ENCODE measurements around the gene CREG1. TPM values are rescaled to one million over a fixed set of nuclear protein-coding genes. Genes with fewer than 3 reads are reported as not detected.
"Not testable (repeated sequence)": the region's sequence is repeated elsewhere in the genome, so short reads cannot be mapped to it uniquely, and the experiment has no call there.

Gene CREG1
- total RNA-seq, 2 donors from 2014 or later = 7.3 to 12.6 TPM

DNA sequence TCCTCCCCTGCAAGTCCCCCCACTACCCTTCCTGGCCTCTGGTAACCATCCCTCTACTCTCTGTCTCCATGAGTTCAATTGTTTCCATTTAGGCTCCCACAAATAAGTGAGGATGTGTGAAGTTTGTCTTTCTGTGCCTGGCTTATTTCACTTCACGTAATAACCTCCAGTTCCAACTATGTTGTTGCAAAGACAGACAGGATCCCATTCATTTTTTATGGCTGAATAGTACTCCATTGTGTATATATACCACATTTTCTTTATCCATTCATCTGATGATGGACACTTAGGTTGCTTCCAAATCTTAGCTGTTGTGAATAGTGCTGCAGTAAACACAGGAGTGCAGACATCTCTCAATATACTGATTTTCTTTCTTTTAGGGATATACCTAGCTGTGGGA is 1.5 kb upstream of the CREG1 start:
- not testable (repeated sequence) for ATAC-seq; H3K4me3 Mint-ChIP-seq; H3K36me3 Mint-ChIP-seq (ENCODE audit: low read depth); DNase-seq; H3K27ac Mint-ChIP-seq; H3K9me3 ChIP-seq (ENCODE audit: control insufficient read depth, low read length, poor library complexity, severe bottlenecking)
- Mint-ChIP-seq H3K4me1 (peaks cover 24% of the 10 kb centered on the region), H3K27me3 (peaks cover 12% of the 10 kb centered on the region)

DNA sequence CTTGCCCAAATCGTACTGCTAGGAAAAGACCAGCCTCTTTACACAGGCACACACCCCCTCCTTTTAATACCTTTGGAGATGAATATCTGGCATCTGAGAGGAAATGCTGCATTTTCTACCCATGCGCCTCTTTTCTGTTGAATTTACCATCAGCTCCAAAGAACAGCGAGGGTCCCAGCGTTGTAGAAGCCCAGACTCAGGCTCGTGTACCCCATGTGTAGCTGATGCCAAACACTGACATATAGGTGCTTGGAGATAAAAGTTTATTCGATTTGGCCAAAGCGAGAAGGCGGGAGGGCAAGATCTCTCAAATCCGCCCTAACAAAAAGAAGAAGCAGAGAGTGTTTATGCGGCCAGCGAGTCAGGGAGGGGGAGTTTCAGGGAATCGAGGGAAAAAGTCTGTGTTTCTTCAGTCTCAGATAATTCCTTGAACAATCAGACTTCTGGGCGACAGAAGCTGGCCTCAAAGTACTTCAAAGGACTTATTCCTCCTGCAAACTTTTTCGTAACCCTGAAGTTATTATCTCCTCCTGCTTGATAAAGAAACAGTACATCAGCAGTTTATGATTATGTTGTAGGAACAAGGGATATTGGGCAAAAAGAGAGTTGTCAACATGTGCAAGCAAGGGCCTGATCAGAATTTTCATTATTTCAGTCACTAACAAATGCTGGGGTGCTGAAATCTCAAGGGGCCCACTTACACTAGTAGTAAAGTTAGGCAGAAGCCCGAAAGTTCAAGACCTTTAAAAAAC is 642 bp upstream of the CREG1 start:
- ATAC-seq (peak; percentile 16), DNase-seq (no peak)
- Mint-ChIP-seq H3K36me3 (ENCODE audit: low read depth) (no peaks in the 10 kb centered on the region), H3K4me3 (peak overlapping the region; percentile 88), H3K27me3 (peaks cover 5% of the 10 kb centered on the region), H3K4me1 (peaks cover 23% of the 10 kb centered on the region), H3K27ac (peak overlapping the region; percentile 27)
- no peaks in the 10 kb centered on the region for H3K9me3 ChIP-seq (ENCODE audit: control insufficient read depth, low read length, poor library complexity, severe bottlenecking)

DNA sequence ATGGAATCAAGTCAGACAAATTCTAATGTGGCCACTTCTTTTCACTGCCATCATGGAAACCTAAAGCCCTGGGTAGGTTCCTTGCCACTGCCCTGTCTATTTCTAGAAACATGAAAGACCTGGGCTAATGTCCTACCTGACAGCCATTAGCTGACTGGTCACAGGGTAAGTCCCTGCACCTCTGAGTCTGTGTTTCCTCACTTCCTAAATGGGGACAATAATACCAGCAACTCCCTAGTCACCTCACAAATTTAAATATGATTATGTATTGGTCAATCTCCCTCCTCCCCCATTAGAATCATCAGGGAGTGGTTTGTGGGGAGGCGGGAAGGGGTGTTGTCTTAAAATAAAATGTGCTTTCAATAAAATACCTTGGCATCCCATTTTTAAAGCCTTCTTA is 2.2 kb downstream of the CREG1 start:
- no peaks in the 10 kb centered on the region for H3K27me3 Mint-ChIP-seq
- no peak overlapping the region for H3K27ac Mint-ChIP-seq
- no peaks in the 10 kb centered on the region for H3K9me3 ChIP-seq (ENCODE audit: control insufficient read depth, low read length, poor library complexity, severe bottlenecking)
- ATAC-seq (no peak), DNase-seq (no peak)
- H3K4me1 Mint-ChIP-seq = peaks cover 23% of the 10 kb centered on the region
- peak overlapping the region; percentile 12 for H3K4me3 Mint-ChIP-seq
- peaks cover 3% of the 10 kb centered on the region for H3K36me3 Mint-ChIP-seq (ENCODE audit: low read depth)

DNA sequence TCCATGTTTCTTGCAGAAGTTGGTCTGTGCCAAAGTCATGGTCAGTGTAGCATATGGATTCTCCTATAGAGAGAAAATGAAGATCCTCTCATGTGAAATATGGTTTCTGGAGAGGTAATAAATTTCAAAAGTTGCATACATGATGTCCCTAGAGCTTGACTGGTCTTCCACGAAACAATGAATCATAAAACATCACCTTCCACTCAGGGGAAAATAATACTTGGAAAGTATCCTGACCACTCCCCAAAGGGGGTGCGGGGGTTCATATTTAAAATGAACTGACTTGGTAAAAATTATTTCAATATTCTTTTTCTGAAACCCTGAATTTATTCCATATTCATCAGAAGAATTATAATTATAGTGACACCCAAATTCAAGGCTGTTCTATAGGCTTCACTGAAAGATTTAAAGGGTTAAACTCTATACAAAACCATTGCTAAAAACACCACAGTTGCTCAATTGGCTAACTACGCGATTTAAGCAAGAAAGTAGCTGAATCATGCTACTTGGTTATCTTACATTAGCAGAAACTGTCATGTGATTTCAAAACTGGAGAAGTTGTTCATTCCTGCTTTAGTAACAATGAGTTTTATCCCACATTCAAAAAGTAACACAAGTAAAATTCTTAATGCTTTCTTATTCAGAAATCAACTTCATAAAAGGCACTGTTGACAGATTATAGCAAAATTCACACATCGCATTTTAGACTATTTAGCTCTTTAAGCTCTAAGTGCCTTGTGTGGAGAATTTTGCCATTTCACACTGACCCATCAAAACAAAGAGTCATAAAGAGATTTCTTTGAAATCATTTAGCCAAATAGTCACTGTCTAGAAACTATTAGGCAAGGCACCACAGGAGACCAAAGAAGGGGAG is 5.3 kb downstream of the CREG1 start:
- no peak for DNase-seq
- Mint-ChIP-seq H3K4me1 (peaks cover 15% of the 10 kb centered on the region), H3K36me3 (ENCODE audit: low read depth) (peaks cover 5% of the 10 kb centered on the region), H3K27me3 (no peaks in the 10 kb centered on the region), H3K4me3 (no peak overlapping the region), H3K27ac (peak overlapping the region; percentile 51)
- ATAC-seq = no peak
- no peaks in the 10 kb centered on the region for H3K9me3 ChIP-seq (ENCODE audit: control insufficient read depth, low read length, poor library complexity, severe bottlenecking)

DNA sequence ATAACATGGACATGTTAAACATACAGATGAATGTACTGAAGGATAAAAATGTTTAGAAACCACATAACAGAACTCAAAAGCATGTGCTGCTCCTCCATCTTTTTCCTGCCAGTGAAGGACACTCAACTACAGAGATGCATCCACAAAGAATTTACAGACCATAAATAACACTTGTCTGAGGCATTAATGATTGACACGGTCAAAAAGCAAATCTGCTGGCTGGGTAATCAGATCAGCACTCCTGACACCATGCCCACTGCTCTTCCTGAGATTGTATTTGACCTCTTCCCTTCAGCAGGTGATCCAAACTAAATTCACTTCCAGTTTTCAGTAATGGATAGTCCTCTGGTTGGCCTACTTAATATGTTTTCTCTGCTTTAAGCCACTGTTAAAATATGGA is 6.6 kb downstream of the CREG1 start:
- no peak overlapping the region for H3K4me3 Mint-ChIP-seq
- H3K36me3 Mint-ChIP-seq (ENCODE audit: low read depth) = peaks cover 5% of the 10 kb centered on the region
- H3K27me3 Mint-ChIP-seq = no peaks in the 10 kb centered on the region
- peaks cover 16% of the 10 kb centered on the region for H3K4me1 Mint-ChIP-seq
- no peak for DNase-seq
- H3K27ac Mint-ChIP-seq = no peak overlapping the region
- ATAC-seq = no peak
- no peaks in the 10 kb centered on the region for H3K9me3 ChIP-seq (ENCODE audit: control insufficient read depth, low read length, poor library complexity, severe bottlenecking)

DNA sequence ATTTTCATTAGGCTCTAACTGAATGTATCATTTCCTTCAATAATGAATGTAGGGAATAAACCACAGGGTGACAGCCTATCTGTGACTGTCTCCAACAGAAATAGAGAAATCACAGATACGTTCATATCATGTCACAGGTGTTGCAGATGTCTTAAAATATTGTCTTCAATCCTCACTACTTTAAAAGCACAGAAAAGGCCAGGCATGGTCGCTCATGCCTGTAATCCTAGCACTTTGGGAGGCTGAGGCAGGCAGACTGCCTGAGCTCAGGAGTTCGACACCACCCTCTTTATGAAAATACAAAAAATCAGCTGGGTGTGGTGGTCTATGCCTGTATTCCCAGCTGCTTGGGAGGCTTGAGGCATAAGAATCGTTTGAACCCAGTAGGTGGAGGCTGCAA is 8.2 kb downstream of the CREG1 start:
- ATAC-seq (no peak), DNase-seq (no peak)
- Mint-ChIP-seq H3K27ac (no peak overlapping the region), H3K4me3 (no peak overlapping the region), H3K4me1 (peaks cover 11% of the 10 kb centered on the region), H3K27me3 (no peaks in the 10 kb centered on the region), H3K36me3 (ENCODE audit: low read depth) (peaks cover 5% of the 10 kb centered on the region)
- H3K9me3 ChIP-seq (ENCODE audit: control insufficient read depth, low read length, poor library complexity, severe bottlenecking) = no peaks in the 10 kb centered on the region

DNA sequence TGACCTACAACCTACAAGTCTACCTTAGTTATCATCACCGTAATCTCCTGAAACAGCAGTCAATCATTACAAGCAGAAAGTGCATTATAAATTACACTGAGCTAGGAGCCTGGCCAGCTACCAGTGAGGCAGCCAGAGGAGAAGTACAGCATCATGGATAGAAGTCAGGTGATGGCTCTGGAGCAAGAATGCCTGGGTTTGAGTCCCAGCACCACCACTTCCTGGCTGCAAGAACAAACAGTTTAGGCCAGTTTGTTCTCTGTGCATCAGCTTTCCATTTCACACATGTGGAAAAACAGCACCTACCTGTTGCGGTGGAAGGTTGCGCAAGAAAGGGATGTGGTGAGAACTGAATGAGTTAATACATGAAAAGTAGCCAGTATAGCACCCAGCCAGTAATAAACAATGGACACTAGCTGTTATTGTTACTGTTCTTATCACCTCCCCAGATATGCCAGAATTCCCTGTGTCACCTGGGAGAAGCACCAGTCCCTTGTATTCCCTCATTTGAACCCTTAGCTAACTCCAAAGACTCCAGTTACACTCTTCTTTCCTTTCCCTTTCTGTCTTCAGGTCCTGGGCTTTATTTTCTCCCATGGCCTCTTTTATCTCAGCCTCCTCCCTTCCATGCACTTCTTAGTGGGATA is 9.0 kb downstream of the CREG1 start:
- ATAC-seq = no peak
- Mint-ChIP-seq H3K36me3 (ENCODE audit: low read depth) (peaks cover 5% of the 10 kb centered on the region), H3K27ac (no peak overlapping the region), H3K4me1 (peaks cover 14% of the 10 kb centered on the region), H3K27me3 (no peaks in the 10 kb centered on the region), H3K4me3 (no peak overlapping the region)
- H3K9me3 ChIP-seq (ENCODE audit: control insufficient read depth, low read length, poor library complexity, severe bottlenecking) = no peaks in the 10 kb centered on the region
- DNase-seq = no peak

DNA sequence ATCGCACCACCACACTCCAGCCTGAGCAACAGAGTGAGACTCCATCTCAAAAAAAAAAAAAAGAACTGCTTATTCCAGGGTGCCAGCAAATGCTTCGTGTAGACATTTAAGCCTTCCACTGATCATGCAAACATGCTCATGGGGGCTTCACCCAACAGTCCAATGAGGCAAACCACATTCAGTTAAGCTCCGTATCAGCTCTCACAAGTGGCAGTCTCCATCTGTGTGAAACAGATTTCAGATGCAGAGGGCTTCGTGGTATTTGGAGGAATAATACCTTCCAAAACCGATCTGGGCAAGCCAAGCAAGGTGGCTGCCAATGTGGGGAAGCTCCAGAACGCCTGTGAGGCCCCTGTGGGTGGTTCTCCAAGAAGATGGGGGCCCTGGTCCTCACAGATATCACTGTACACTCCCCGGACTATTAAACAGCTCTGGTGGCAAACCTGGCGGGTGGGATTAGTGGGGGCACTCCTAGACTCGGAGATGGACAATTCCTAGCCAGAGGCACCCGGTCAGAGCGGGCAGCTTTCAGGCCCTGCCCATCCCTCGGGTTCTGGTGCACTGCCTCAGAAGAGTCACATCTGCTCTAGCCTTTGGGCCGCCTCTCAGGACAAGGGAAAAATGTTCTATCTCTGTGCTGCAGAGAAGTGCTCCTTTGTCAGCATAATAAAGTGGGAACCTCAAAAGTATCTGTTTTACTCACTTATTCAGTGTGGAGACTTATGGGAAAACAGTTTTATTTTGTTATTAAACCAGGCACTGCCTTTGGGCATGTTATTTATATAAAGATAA is 10.2 kb downstream of the CREG1 start:
- Mint-ChIP-seq H3K27me3 (no peaks in the 10 kb centered on the region), H3K4me1 (peaks cover 14% of the 10 kb centered on the region), H3K4me3 (no peak overlapping the region), H3K27ac (no peak overlapping the region), H3K36me3 (ENCODE audit: low read depth) (peaks cover 5% of the 10 kb centered on the region)
- ATAC-seq (no peak), DNase-seq (no peak)
- no peaks in the 10 kb centered on the region for H3K9me3 ChIP-seq (ENCODE audit: control insufficient read depth, low read length, poor library complexity, severe bottlenecking)

DNA sequence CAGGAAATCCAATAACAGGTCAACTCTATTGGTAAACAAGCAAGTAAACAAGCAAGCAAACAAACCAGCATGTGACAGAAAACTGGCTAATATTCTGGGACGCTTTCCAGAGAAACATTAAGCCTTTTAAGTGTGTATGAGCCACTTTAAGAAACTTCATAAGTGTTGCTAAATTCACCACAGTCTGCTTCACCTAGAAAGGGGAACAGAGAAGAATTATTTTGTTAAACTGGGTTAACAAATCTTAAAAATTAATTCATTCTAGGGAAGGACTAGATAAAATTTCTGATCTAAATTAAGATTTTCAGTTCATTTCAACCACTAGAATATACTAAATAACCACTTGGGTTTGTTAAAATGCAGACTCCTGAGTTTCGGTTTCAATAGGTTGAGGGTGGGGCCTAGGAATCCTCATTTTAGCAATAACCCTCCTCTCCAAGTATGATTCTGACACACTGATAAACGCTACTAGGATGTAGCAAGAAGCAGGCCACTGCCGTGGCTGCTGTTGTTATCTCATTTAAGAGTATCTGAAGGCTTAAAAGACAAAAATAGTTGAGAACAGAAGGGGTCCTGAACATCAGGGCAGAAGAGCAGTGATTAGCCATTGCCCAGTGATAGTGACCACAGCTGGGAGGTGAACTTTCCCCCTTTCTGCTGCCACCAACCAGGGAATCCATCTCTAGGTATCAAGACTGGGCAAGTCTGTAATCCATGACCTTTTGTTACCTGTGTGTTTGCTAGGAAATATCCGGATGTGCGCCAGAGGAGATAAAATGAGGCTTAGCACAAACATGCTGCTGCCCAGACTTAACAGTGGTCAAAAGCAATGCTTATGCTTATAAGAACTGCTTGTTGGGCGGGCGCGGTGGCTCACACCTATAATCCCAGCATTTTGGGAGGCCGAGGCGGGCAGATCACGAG is 11.2 kb downstream of the CREG1 start:
- H3K36me3 Mint-ChIP-seq (ENCODE audit: low read depth) = peaks cover 5% of the 10 kb centered on the region
- no peak overlapping the region for H3K27ac Mint-ChIP-seq
- no peak for DNase-seq
- peaks cover 14% of the 10 kb centered on the region for H3K4me1 Mint-ChIP-seq
- no peaks in the 10 kb centered on the region for H3K27me3 Mint-ChIP-seq
- no peak for ATAC-seq
- H3K9me3 ChIP-seq (ENCODE audit: control insufficient read depth, low read length, poor library complexity, severe bottlenecking) = no peaks in the 10 kb centered on the region
- H3K4me3 Mint-ChIP-seq = no peak overlapping the region

DNA sequence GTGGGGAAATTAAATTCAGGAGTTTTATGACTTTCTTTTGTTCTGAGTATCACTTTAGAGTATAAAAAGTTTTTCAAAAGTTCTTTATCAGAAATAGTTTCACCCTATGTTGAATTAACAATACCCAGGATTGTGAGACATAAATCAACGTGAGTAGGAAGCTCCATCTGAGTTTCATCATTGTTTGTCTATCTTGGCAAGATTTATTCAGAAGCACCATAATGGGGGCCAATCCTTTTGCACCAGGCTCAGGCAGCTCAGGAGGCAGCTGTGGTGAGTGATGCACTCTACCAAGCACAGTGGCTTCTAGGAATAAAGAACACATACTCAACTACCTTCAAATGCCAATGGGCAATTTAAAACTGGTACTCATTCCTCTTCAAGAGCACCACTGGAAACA is 12.0 kb downstream of the CREG1 start:
- peaks cover 2% of the 10 kb centered on the region for H3K36me3 Mint-ChIP-seq (ENCODE audit: low read depth)
- no peaks in the 10 kb centered on the region for H3K9me3 ChIP-seq (ENCODE audit: control insufficient read depth, low read length, poor library complexity, severe bottlenecking)
- H3K27ac Mint-ChIP-seq = no peak overlapping the region
- H3K4me3 Mint-ChIP-seq = no peak overlapping the region
- no peak for DNase-seq
- H3K4me1 Mint-ChIP-seq = peaks cover 14% of the 10 kb centered on the region
- no peak for ATAC-seq
- no peaks in the 10 kb centered on the region for H3K27me3 Mint-ChIP-seq

DNA sequence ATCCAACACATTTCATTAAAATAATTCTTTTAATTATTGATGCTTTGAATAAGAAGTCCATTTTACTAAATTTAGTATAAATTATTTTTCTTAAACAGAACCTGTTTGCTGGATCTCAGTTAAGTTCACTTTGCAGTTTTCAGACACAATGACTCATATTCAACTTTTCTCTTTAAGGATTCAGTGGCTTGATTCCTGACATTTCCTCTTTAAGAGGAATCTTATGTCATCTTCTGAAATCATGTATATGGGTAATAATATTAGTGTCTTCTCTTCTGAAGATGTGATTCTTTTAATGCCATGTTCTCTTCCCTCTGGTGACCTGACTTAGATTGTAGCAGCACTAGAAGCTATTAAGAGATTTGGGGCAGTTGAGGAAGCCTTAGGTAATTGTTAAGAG is 12.6 kb downstream of the CREG1 start:
- no peak for ATAC-seq
- Mint-ChIP-seq H3K27me3 (no peaks in the 10 kb centered on the region), H3K36me3 (ENCODE audit: low read depth) (peaks cover 2% of the 10 kb centered on the region), H3K27ac (no peak overlapping the region), H3K4me1 (peaks cover 14% of the 10 kb centered on the region), H3K4me3 (no peak overlapping the region)
- DNase-seq = no peak
- H3K9me3 ChIP-seq (ENCODE audit: control insufficient read depth, low read length, poor library complexity, severe bottlenecking) = no peaks in the 10 kb centered on the region

DNA sequence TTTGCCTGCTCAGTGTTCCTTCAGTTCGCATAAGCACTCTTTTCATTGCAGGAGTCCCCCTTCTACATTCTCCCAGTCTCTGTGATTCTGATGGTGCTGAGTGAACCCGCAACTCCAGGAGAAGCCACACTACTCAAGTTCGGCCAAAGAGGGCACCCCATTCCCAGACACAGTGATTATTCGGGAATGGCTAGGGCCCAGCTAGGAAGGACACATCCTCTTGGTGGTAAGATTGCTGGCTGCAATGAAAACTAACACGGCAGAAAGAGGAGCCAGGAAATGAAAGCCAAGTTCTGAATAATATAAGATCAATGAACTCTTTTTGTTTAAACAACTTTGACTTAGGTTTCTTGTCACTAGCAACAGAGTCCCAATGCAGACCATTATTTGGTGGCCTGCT is 14.9 kb downstream of the CREG1 start:
- peaks cover 11% of the 10 kb centered on the region for H3K4me1 Mint-ChIP-seq
- no peak overlapping the region for H3K4me3 Mint-ChIP-seq
- no peaks in the 10 kb centered on the region for H3K27me3 Mint-ChIP-seq
- no peaks in the 10 kb centered on the region for H3K36me3 Mint-ChIP-seq (ENCODE audit: low read depth)
- no peak overlapping the region for H3K27ac Mint-ChIP-seq
- no peaks in the 10 kb centered on the region for H3K9me3 ChIP-seq (ENCODE audit: control insufficient read depth, low read length, poor library complexity, severe bottlenecking)
- no peak for ATAC-seq
- no peak for DNase-seq

Data from T-helper 17 cell (primary cell).